Aorta (tissue), 5 donors: ENCODE data around the gene MACROD2. TPM values are rescaled to one million over a fixed set of nuclear protein-coding genes. Genes with fewer than 3 reads are reported as not detected.

Experiments
- ATAC-seq: fragments of 200-7000 bp; cut with Tn5 transposase; one replicate; pipeline ENCODE4 v1.9.1; 2022; ENCODE audit warnings: moderate library complexity; ENCODE audit not compliant: low FRiP score
- DNase-seq, 2 donors: peaks; one replicate each; pipeline ENCODE4 v3.0.0-alpha.2; 2020
- H3K27ac ChIP-seq, 2 donors: one replicate each; pipeline ENCODE4 v1.5.1; 2013; ENCODE audit warnings: low read length in 2 of 2, mild to moderate bottlenecking in 2 of 2, moderate library complexity in 2 of 2, control low read depth in 1 of 2, inconsistent platforms in 1 of 2, low read depth in 1 of 2
- H3K27me3 ChIP-seq, 2 donors: one replicate each; pipeline ENCODE4 v1.6.1; 2013; ENCODE audit warnings: control low read depth in 1 of 2, low read length in 1 of 2, mild to moderate bottlenecking in 1 of 2, moderate library complexity in 1 of 2; ENCODE audit not compliant: insufficient read depth in 2 of 2, control insufficient read depth in 1 of 2
- H3K36me3 ChIP-seq, 2 donors: one replicate each; pipeline ENCODE4 v1.6.1; 2013; ENCODE audit warnings: control low read depth in 1 of 2, low read length in 1 of 2, mild to moderate bottlenecking in 1 of 2; ENCODE audit not compliant: insufficient read depth in 2 of 2, control insufficient read depth in 1 of 2
- H3K4me1 ChIP-seq, 2 donors: one replicate each; pipeline ENCODE4 v1.6.1; 2013; ENCODE audit warnings: low read length in 2 of 2, control low read depth in 1 of 2, mild to moderate bottlenecking in 1 of 2, moderate library complexity in 1 of 2; ENCODE audit not compliant: insufficient read depth in 2 of 2, control insufficient read depth in 1 of 2
- H3K4me3 ChIP-seq, 2 donors: one replicate each; pipeline ENCODE4 v1.5.1; 2013; ENCODE audit warnings: low read length in 2 of 2, control low read depth in 1 of 2, mild to moderate bottlenecking in 1 of 2
- H3K9me3 ChIP-seq: one replicate; pipeline ENCODE4 v1.6.1; 2013; ENCODE audit warnings: mild to moderate bottlenecking, low read length; ENCODE audit not compliant: control insufficient read depth
- whole genome bisulfite sequencing, 2 donors: extraction: QIAGEN DNeasy Blood & Tissue Kit; methylation state at CpG; one replicate each; pipeline ENCODE4 v1.1.7; 2013; 5-methylcytosine and 5-hydroxymethylcytosine counted together
- intact Hi-C, 2 donors: fragments of 100-400 bp; cut with DNase I; formaldehyde crosslinking; loops; one replicate each; pipeline versions ENCODE4 v1.14.2 to v1.15.0; 2022
- polyA plus RNA-seq, 2 donors: library from polyadenylated mRNA; stranded (reverse); fragments of 200-250 nt; gene quantifications; one replicate each; pipeline ENCODE4 v1.2.3, GENCODE V29; 2013
- total RNA-seq, 2 donors: library from RNA; stranded (reverse); fragmentation: NEBNext Ultra II Directional; extraction: Animal tissue kit (Norgen Biotek cat#: 25700); gene quantifications; one replicate each; pipeline ENCODE4 v1.2.1, GENCODE V29; 2021
- donor health status: healthy with polysubstance abuse.
- donor health status: Bipolar disorder and iron deficiency.
- donor health status: DM: no; HTN: no; CAD: no.
- donor health status: DM: no; HTN: no; CAD: no.
- donor health status: DM: yes; HTN: yes; CAD: no.

MACROD2 gene
- total and polyA plus RNA-seq, 4 donors = 0.90 to 11.2 (median 4.8) TPM

GRCh38 chr20:14848806-14849205 is 853.5 kb downstream of the MACROD2 start:
- Histone ChIP-seq H3K27me3 (no peaks in the 10 kb centered on the region), H3K4me1 (no peaks in the 10 kb centered on the region), H3K4me3 (no peak overlapping the region), H3K9me3 (no peaks in the 10 kb centered on the region), H3K27ac (no peak overlapping the region), H3K36me3 (no peaks in the 10 kb centered on the region)
- intact Hi-C loops = no loop called here
- no peak for ATAC-seq
- DNase-seq = no peak
- 84 to 87% methylated on average over 4 of the region's 4 CpGs for WGBS, 2 donors

DNA sequence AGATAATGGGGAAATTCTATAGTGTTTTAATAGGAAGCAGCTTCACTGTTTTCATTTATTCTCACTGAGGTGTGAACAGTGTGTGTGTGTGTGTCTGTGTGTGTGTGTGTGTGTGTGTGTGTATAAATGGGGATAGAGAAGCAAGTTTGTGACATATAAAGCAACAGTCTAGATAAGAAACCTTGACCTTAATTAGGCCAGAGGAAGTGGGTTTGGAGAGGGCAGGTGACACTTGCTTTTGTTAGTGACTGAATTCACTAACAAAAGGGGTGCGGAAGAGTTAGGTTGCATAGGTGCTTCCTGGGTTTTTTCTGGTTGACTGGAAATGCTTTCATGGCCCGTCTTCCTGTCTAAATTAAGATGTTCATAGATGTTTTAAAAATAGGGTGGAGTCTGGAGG is 857.8 kb downstream of the MACROD2 start:
- Histone ChIP-seq H3K9me3 (no peaks in the 10 kb centered on the region), H3K27ac (no peak overlapping the region), H3K36me3 (no peaks in the 10 kb centered on the region), H3K4me3 (no peak overlapping the region), H3K27me3 (no peaks in the 10 kb centered on the region), H3K4me1 (no peaks in the 10 kb centered on the region)
- ATAC-seq (no peak), DNase-seq (no peak)
- intact Hi-C loops = no loop called here
- WGBS, 2 donors = 82 to 91% methylated on average over 2 of the region's 2 CpGs

- Histone ChIP-seq H3K36me3 (no peaks in the 10 kb centered on the region), H3K9me3 (no peaks in the 10 kb centered on the region), H3K27me3 (no peaks in the 10 kb centered on the region), H3K27ac (no peak overlapping the region), H3K4me1 (no peaks in the 10 kb centered on the region), H3K4me3 (no peak overlapping the region)
- WGBS, 2 donors = 94 to 99% methylated on average over 2 of the region's 2 CpGs
- DNase-seq (no peak), ATAC-seq (no peak)
- intact Hi-C loops = no loop called here
Observed at GRCh38 chr20:14855171-14855570, 859.9 kb downstream of the MACROD2 start.

GRCh38 chr20:14859627-14860026 is 864.3 kb downstream of the MACROD2 start:
- intact Hi-C loops = no loop called here
- Histone ChIP-seq H3K27me3 (no peaks in the 10 kb centered on the region), H3K27ac (no peak overlapping the region), H3K9me3 (no peaks in the 10 kb centered on the region), H3K4me3 (no peak overlapping the region), H3K36me3 (no peaks in the 10 kb centered on the region), H3K4me1 (no peaks in the 10 kb centered on the region)
- DNase-seq (no peak), ATAC-seq (no peak)

DNA sequence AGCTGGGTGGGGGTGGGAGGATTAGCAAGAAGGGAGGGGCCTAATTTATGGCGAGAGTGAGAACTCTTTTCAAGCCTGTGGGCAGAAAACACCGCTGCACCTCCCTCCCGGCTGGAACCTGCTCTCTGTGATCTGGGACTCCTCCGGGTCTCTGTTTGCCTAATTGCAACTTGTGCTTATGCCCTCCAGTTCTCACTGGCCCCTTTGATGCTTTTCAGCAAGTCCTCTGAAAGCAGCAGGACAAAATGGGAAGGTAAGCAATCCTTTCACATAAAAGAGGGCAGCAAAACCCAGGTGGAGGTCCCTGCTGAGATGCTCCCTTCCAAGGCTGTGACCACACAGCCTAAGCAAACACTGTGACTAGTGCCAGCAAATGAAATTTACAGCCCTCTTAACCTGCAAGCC is 865.1 kb downstream of the MACROD2 start:
- 1 to 6% methylated on average over 4 of the region's 4 CpGs for WGBS, 2 donors
- H3K4me3 ChIP-seq = no peak overlapping the region
- H3K36me3 ChIP-seq = no peaks in the 10 kb centered on the region
- H3K9me3 ChIP-seq = no peaks in the 10 kb centered on the region
- no peak overlapping the region for H3K27ac ChIP-seq
- intact Hi-C loops = no loop called here
- H3K4me1 ChIP-seq = no peaks in the 10 kb centered on the region
- no peaks in the 10 kb centered on the region for H3K27me3 ChIP-seq
- ATAC-seq (peak; percentile 53), DNase-seq (no peak)

DNA sequence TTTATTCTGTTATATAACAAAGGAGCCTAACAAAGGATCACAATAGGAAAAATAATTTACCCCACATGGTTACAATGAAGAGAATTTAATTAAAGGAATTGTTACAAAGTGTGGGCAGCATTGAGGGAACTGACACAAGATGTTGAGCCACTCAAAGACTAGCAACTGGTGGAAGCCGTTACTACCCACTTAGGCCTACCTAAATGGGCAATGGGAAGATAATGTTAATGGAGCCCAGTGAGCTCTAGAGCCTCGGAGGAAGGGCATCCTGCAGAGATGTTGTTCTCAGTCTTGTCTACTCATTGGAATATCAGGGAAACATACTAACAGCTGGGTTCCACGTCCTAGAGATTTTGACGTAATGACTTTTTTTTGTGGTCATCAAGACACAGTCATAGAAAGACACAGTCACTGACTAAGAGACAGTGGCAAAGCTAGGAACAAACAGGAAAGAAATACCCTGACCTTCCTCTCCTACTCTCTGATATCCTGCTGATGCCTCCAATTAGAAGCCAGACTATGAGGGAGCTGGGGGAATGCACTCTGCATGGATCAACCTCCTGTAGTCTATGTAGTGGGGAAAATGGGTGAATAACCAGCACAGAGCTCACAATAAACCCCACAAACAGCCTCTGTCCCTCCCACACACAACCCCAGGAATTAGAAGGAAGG is 865.8 kb downstream of the MACROD2 start:
- intact Hi-C loops = no loop called here
- H3K4me1 ChIP-seq = no peaks in the 10 kb centered on the region
- H3K4me3 ChIP-seq = no peak overlapping the region
- H3K27me3 ChIP-seq = no peaks in the 10 kb centered on the region
- ATAC-seq = no peak
- H3K27ac ChIP-seq = no peak overlapping the region
- no peaks in the 10 kb centered on the region for H3K9me3 ChIP-seq
- no peaks in the 10 kb centered on the region for H3K36me3 ChIP-seq
- no peak for DNase-seq
- 84 to 91% methylated on average over 4 of the region's 4 CpGs for WGBS, 2 donors

DNA sequence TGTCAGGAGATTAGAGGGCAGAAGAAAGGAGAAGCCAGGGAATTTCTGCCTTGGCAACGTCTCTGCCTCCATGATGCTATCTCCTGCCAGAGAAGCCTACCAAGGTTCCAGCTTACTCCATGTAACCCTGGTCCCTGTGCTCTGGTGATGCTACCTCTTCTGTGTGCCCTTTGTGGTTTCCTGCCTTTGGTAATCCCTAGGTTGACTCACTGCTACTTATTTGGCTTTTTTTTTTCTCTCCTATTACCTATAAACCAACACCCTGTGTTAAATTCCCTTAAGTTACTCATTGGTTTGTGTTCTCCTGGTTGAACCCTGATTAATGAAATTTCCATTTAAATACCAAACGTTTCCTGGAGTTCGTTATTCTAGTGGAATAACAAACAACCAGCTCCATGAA is 869.9 kb downstream of the MACROD2 start:
- Histone ChIP-seq H3K27ac (no peak overlapping the region), H3K4me1 (no peaks in the 10 kb centered on the region), H3K9me3 (no peaks in the 10 kb centered on the region), H3K27me3 (no peaks in the 10 kb centered on the region), H3K36me3 (no peaks in the 10 kb centered on the region), H3K4me3 (no peak overlapping the region)
- 68 to 69% methylated on average over 3 of the region's 3 CpGs for WGBS, 2 donors
- ATAC-seq (no peak), DNase-seq (no peak)
- intact Hi-C loops = no loop called here

GRCh38 chr20:14865731-14866130 is 870.4 kb downstream of the MACROD2 start:
- DNase-seq (no peak), ATAC-seq (no peak)
- Histone ChIP-seq H3K4me3 (no peak overlapping the region), H3K27ac (no peak overlapping the region), H3K9me3 (no peaks in the 10 kb centered on the region), H3K36me3 (no peaks in the 10 kb centered on the region), H3K4me1 (no peaks in the 10 kb centered on the region), H3K27me3 (no peaks in the 10 kb centered on the region)
- intact Hi-C loops = no loop called here

DNA sequence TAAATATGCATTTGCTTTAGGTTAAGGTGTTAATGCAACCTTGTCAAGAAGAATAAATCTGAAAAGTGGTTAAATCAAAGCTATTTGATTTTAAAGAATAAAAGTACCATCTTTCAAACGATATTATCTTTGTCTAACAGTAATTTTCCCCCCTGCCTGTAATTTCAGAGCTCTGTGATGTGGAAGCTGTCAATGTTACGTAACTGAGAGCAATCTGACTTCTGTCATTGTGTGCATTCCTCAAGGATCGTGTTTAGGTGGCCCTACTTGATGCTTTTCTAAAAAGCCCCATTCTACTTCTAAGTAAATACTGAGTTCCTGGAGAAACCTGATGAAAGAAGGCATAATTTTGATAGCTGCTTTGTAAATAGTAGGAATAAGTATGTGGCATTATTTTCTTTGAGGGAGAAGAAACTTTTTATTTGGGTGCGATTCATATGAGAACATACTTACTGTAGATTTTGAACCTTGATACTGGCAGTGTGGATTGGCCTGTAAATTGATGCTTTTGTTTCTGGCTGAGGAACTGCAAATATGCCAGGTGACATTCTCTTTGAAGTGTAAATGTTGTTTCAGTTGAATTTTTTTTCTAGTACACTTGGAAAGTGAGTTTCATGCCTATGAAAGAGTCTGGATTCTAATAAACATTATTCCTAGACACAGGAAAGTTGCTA is 871.7 kb downstream of the MACROD2 start:
- intact Hi-C loops = no loop called here
- Histone ChIP-seq H3K27me3 (no peaks in the 10 kb centered on the region), H3K4me3 (no peak overlapping the region), H3K27ac (no peak overlapping the region), H3K4me1 (no peaks in the 10 kb centered on the region), H3K36me3 (no peaks in the 10 kb centered on the region), H3K9me3 (no peaks in the 10 kb centered on the region)
- ATAC-seq (no peak), DNase-seq (no peak)
- 67 to 70% methylated on average over 4 of the region's 4 CpGs for WGBS, 2 donors
